BLaER1 treated with 17β-estradiol and CSF1 and Interleukin-3, amounts not matched to agents 10 nM and 100 nM (cell line): Measurements from ENCODE around the gene USP17L22.
"Not testable (repeated sequence)": the region's sequence is repeated elsewhere in the genome, so short reads cannot be mapped to it uniquely, and the experiment has no call there.

Experiments used
- H3K27ac ChIP-seq, 11 experiments: shearing (Covaris generic); formaldehyde crosslinking; 2 replicates each; pipeline ENCODE4 v1.8.1; 2022
- H3K27me3 ChIP-seq, 11 experiments: shearing (Covaris generic); formaldehyde crosslinking; 2 replicates each; pipeline ENCODE4 v1.8.1; 2022
- H3K36me3 ChIP-seq, 11 experiments: shearing (Covaris generic); formaldehyde crosslinking; 2 replicates each; pipeline ENCODE4 v1.8.1; 2022
- H3K4me1 ChIP-seq, 10 experiments: shearing (Covaris generic); formaldehyde crosslinking; 2 replicates each; pipeline ENCODE4 v1.8.1; 2022
- H3K4me2 ChIP-seq, 11 experiments: shearing (Covaris generic); formaldehyde crosslinking; 2 replicates each; pipeline ENCODE4 v1.8.1; 2022
- H3K4me3 ChIP-seq, 10 experiments: shearing (Covaris generic); formaldehyde crosslinking; 2 replicates each; pipeline ENCODE4 v1.8.1; 2022
- H3K9ac ChIP-seq, 11 experiments: shearing (Covaris generic); formaldehyde crosslinking; 2 replicates each; pipeline ENCODE4 v1.8.1; 2022
- H3K9me3 ChIP-seq, 11 experiments: shearing (Covaris generic); formaldehyde crosslinking; replicated peaks in 1 of 11; 2 replicates each; pipeline ENCODE4 v1.8.1; 2022
- H4K20me1 ChIP-seq, 11 experiments: shearing (Covaris generic); formaldehyde crosslinking; 2 replicates each; pipeline ENCODE4 v1.8.1; 2022

Gene USP17L22, protein sequence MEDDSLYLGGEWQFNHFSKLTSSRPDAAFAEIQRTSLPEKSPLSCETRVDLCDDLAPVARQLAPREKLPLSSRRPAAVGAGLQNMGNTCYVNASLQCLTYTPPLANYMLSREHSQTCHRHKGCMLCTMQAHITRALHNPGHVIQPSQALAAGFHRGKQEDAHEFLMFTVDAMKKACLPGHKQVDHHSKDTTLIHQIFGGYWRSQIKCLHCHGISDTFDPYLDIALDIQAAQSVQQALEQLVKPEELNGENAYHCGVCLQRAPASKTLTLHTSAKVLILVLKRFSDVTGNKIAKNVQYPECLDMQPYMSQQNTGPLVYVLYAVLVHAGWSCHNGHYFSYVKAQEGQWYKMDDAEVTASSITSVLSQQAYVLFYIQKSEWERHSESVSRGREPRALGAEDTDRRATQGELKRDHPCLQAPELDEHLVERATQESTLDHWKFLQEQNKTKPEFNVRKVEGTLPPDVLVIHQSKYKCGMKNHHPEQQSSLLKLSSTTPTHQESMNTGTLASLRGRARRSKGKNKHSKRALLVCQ

GRCh38 chr4:9267319-9267718, at the start of gene USP17L22:
Gene USP17L22, plus strand, starts transcription at chr4:9267619. Its CDS starts 0 bp downstream, at chr4:9267619.
- H3K9me3 ChIP-seq, H3K27ac ChIP-seq, H3K4me2 ChIP-seq, H3K36me3 ChIP-seq, H3K4me3 ChIP-seq, H3K4me1 ChIP-seq, H3K9ac ChIP-seq, H3K27me3 ChIP-seq, H4K20me1 ChIP-seq: not testable (repeated sequence)

- H3K9me3 ChIP-seq, H3K9ac ChIP-seq, H4K20me1 ChIP-seq, H3K4me3 ChIP-seq, H3K27ac ChIP-seq, H3K4me1 ChIP-seq, H3K36me3 ChIP-seq, H3K4me2 ChIP-seq, H3K27me3 ChIP-seq: not testable (repeated sequence)
Observed at GRCh38 chr4:9219852-9220251, 47.6 kb upstream of the USP17L22 start, which contains the start of gene USP17L12. Gene USP17L12, plus strand, starts transcription at chr4:9220152. Its CDS starts 0 bp downstream, at chr4:9220152.

DNA sequence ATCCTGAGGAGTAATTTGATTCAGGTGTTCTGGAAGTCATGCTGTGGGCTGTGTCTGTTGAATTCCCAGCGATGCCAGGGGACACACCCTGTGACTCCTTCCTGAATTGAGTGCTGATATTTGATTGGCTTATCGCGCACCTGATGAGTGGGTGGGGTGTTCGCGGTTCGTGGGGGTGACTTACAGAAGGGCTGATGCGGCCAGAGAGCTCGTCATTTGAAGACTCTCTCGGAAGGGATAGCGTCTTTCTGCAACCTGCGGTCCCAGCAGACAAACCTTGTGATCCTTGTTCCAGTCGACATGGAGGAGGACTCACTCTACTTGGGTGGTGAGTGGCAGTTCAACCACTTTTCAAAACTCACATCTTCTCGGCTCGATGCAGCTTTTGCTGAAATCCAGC, 42.8 kb upstream of the USP17L22 start, which contains the start of gene USP17L13:
Gene USP17L13 (plus strand): TSS at position 301 of the 400 bp plus-strand sequence. CDS start 0 bp downstream, at position 301.
- not testable (repeated sequence) for H3K9me3 ChIP-seq, H3K4me1 ChIP-seq, H3K27ac ChIP-seq, H3K27me3 ChIP-seq, H3K9ac ChIP-seq, H3K4me2 ChIP-seq, H3K4me3 ChIP-seq, H4K20me1 ChIP-seq, H3K36me3 ChIP-seq

DNA sequence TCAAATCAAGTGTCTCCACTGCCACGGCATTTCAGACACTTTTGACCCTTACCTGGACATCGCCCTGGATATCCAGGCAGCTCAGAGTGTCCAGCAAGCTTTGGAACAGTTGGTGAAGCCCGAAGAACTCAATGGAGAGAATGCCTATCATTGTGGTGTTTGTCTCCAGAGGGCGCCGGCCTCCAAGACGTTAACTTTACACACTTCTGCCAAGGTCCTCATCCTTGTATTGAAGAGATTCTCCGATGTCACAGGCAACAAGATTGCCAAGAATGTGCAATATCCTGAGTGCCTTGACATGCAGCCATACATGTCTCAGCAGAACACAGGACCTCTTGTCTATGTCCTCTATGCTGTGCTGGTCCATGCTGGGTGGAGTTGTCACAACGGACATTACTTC, 37.2 kb upstream of the USP17L22 start:
- not testable (repeated sequence) for H3K36me3 ChIP-seq, H3K4me1 ChIP-seq, H3K27me3 ChIP-seq, H3K9me3 ChIP-seq, H3K4me3 ChIP-seq, H3K27ac ChIP-seq, H3K4me2 ChIP-seq, H4K20me1 ChIP-seq, H3K9ac ChIP-seq

GRCh38 chr4:9234085-9234484, 33.3 kb upstream of the USP17L22 start, which contains the start of gene USP17L15:
Gene USP17L15, plus strand, starts transcription at chr4:9234385. Its CDS starts 0 bp downstream, at chr4:9234385.
- H3K9me3 ChIP-seq, H3K9ac ChIP-seq: not testable (repeated sequence)

GRCh38 chr4:9238461-9238860, 29.0 kb upstream of the USP17L22 start:
- H3K36me3 ChIP-seq, H3K4me1 ChIP-seq, H3K4me2 ChIP-seq, H3K9me3 ChIP-seq, H4K20me1 ChIP-seq, H3K27me3 ChIP-seq, H3K27ac ChIP-seq, H3K9ac ChIP-seq, H3K4me3 ChIP-seq: not testable (repeated sequence)

More at GRCh38 chr4:9234085-9234484, 33.3 kb upstream of the USP17L22 start, which contains the start of gene USP17L15:
- not testable (repeated sequence) for H3K27me3 ChIP-seq, H3K4me2 ChIP-seq, H3K4me3 ChIP-seq, H3K27ac ChIP-seq, H3K36me3 ChIP-seq, H3K4me1 ChIP-seq, H4K20me1 ChIP-seq

- not testable (repeated sequence) for H3K9ac ChIP-seq, H3K27ac ChIP-seq, H4K20me1 ChIP-seq, H3K4me1 ChIP-seq, H3K4me2 ChIP-seq, H3K27me3 ChIP-seq, H3K4me3 ChIP-seq, H3K9me3 ChIP-seq, H3K36me3 ChIP-seq
Observed at GRCh38 chr4:9243579-9243978, 23.8 kb upstream of the USP17L22 start, which contains the start of gene USP17L17. Gene USP17L17, plus strand, starts transcription at chr4:9243879. Its CDS starts 0 bp downstream, at chr4:9243879.

DNA sequence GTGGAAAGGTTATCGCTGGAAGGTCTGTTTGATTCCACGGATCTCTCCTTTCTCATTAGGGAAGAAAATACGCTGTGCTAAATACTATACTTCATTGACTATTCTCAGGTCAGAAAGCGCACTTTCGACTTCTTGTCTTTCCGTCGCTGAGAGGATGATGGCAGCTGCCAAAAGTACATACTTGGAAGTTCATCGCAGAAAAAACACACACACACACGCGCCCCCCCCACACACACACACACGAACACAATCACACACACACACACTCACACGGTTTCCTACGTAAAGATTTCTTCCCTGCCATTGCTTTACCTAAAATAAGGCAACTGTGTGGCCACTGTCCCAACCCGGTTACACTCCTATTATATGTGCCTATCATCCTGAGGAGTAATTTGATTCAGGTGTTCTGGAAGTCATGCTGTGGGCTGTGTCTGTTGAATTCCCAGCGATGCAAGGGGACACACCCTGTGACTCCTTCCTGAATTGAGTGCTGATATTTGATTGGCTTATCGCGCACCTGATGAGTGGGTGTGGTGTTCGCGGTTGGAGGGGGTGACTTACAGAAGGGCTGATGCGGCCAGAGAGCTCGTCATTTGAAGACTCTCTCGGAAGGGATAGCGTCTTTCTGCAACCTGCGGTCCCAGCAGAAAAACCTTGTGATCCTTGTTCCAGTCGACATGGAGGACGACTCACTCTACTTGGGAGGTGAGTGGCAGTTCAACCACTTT, 19.3 kb upstream of the USP17L22 start, which contains the start of gene USP17L18:
Gene USP17L18 (plus strand): TSS at position 678 of the 728 bp plus-strand sequence. CDS start 0 bp downstream, at position 678.
- not testable (repeated sequence) for H3K4me2 ChIP-seq

GRCh38 chr4:9253078-9253477, 14.3 kb upstream of the USP17L22 start, which contains the start of gene USP17L19:
Gene USP17L19, plus strand, starts transcription at chr4:9253378. Its CDS starts 0 bp downstream, at chr4:9253378.
- H3K27me3 ChIP-seq, H3K4me1 ChIP-seq, H3K4me2 ChIP-seq, H3K36me3 ChIP-seq, H3K27ac ChIP-seq, H3K9ac ChIP-seq, H4K20me1 ChIP-seq, H3K4me3 ChIP-seq, H3K9me3 ChIP-seq: not testable (repeated sequence)

More for the DNA sequence above, 19.3 kb upstream of the USP17L22 start, which contains the start of gene USP17L18:
- H3K9me3 ChIP-seq, H3K27ac ChIP-seq, H3K9ac ChIP-seq, H3K4me1 ChIP-seq, H3K4me3 ChIP-seq, H3K27me3 ChIP-seq, H3K36me3 ChIP-seq, H4K20me1 ChIP-seq: not testable (repeated sequence)

DNA sequence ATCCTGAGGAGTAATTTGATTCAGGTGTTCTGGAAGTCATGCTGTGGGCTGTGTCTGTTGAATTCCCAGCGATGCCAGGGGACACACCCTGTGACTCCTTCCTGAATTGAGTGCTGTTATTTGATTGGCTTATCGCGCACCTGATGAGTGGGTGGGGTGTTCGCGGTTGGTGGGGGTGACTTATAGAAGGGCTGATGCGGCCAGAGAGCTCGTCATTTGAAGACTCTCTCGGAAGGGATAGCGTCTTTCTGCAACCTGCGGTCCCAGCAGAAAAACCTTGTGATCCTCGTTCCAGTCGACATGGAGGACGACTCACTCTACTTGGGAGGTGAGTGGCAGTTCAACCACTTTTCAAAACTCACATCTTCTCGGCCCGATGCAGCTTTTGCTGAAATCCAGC, 9.6 kb upstream of the USP17L22 start, which contains the start of gene USP17L20:
Gene USP17L20 (plus strand): TSS at position 301 of the 400 bp plus-strand sequence. CDS start 0 bp downstream, at position 301.
- H3K9me3 ChIP-seq, H4K20me1 ChIP-seq, H3K27me3 ChIP-seq, H3K4me2 ChIP-seq, H3K4me3 ChIP-seq, H3K9ac ChIP-seq, H3K27ac ChIP-seq, H3K36me3 ChIP-seq, H3K4me1 ChIP-seq: not testable (repeated sequence)

DNA sequence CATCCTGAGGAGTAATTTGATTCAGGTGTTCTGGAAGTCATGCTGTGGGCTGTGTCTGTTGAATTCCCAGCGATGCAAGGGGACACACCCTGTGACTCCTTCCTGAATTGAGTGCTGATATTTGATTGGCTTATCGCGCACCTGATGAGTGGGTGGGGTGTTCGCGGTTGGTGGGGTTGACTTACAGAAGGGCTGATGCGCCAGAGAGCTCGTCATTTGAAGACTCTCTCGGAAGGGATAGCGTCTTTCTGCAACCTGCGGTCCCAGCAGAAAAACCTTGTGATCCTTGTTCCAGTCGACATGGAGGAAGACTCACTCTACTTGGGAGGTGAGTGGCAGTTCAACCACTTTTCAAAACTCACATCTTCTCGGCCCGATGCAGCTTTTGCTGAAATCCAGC, 4.8 kb upstream of the USP17L22 start, which contains the start of gene USP17L21:
Gene USP17L21 (plus strand): TSS at position 301 of the 400 bp plus-strand sequence. CDS start 0 bp downstream, at position 301.
- H3K4me2 ChIP-seq, H3K9ac ChIP-seq, H3K4me3 ChIP-seq, H3K4me1 ChIP-seq, H3K27ac ChIP-seq, H3K36me3 ChIP-seq, H3K9me3 ChIP-seq, H4K20me1 ChIP-seq, H3K27me3 ChIP-seq: not testable (repeated sequence)

GRCh38 chr4:9271719-9272118, 4.3 kb downstream of the USP17L22 start:
- not testable (repeated sequence) for H3K36me3 ChIP-seq, H3K27ac ChIP-seq, H4K20me1 ChIP-seq, H3K4me2 ChIP-seq, H3K4me1 ChIP-seq, H3K9me3 ChIP-seq, H3K4me3 ChIP-seq, H3K27me3 ChIP-seq, H3K9ac ChIP-seq
